ENCODE data around the gene OR52B2. TPM values are rescaled to one million over a fixed set of nuclear protein-coding genes. Genes with fewer than 3 reads are reported as not detected.

OR52B2 gene
- not detected for total RNA-seq

DNA sequence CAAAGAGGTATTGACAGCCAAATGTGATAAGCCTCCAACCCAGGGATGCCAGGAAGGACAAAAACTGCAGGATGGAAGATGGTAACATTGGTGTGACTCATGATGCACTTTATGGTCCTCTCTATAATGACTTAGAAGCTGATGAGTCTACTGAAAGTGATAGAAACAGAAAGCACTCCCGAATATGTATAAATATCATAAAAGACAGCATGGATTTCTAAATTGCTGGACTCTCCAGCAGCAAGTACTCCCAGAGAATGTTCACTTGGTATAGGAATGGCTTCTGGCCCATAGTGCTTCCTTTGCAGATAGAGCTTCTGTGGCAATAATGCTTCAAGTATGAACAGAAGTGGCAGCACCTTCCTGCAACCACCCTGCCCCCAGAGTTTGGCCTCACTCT, at the start of gene OR52B2:
TSS of gene OR52B2 (minus strand) at position 101 of the 400 bp plus-strand sequence. CDS start at position 101, 0 bp downstream.
- DNase-seq (ENCODE audit: low spot score) = no peak

- no peak for DNase-seq (ENCODE audit: low spot score)
Measured at GRCh38 chr11:6219359-6219758, 49.2 kb upstream of the OR52B2 start.

DNA sequence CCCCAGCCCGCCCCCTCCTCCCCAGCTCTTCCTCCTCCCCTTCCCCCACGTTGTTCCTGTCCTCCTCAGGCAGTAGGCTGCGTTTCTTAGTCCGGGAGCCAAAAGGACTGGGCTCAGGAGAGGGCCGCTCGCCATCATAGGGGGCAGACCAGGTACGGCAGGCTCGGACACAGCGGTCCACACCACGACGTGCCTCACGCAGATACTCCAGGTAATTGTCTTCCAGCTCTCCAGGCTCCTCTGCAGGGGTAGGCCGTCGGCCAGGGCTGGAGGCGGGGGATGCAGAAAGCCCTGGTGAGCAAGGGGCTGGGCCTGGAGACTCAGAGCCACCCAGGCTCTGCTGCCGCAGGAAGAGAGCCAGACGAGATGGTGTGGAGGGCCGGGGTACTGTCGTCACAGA, 47.6 kb upstream of the OR52B2 start:
- no peak for DNase-seq (ENCODE audit: low spot score)

DNA sequence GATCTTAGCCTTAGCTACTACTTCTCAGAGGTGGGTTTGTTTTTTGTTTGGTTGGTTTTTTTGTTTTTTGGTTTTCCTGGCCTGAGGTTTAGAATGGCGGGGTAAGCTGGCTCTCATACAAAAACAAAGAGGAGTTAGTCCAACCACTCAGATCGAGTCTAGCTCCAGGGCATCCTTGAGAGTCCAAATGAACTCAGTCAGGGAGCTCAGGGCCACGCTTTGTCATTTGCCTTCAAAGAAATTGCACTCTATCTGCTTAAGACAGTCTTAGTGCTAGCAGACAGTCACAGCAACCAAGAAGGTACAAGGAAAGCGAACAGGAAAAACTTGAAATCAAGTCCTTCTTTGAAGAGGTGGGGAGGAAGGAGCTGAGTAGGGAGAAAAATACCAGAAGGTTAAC, 46.4 kb upstream of the OR52B2 start:
- DNase-seq (ENCODE audit: low spot score) = no peak

DNA sequence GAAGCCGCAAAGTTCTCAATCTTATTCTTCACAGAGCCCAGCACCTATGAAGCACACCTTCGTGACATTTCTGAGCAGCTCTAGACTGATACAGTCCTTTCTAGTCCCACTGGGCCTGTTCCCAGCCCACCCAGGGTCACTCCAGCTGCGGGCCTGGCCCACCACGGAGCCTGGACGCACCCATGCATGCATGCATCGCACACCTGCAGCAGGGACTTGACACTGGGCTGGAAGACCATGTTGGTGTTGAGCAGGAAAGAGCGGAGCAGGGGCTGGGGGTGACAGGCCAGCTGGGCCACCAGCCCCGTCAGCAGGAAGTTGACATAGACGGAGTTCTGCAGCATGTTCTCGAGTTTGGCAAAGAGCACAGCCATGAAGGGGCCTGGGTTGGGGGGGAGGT, 44.4 kb upstream of the OR52B2 start:
- no peak for DNase-seq (ENCODE audit: low spot score)

DNA sequence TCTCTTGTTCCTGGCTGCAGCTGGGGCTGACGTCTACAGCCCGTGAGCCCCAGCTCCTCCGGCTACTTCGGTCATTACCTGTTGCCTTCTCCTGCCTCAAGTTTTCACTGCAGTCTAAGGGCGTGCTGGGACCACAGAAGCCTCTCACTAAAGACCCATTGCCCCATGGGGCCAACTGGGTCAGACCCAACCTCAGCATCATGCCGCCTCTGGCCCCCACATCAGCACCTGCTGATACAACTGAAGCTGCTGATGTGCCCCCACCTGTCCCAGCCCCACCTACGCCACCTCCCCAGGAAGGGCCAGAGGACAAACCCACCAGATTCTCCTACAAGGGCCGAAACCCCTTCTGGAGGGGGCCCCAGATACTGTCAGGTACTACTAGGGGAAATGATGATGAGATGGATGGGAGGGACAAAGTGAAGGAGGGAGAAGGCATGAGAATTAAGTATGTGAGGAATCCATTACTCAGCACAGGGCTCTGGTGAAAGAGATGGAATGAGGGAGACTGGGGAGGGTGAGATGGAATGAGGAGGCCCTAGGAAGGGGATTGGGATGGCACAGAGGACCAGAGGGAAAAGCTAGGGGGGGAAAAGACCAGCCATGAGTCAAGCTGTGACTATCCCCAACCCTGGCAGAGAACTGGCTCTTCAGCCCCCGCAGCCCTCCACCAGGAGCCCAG, 40.3 kb upstream of the OR52B2 start:
- DNase-seq (ENCODE audit: low spot score) = no peak

DNA sequence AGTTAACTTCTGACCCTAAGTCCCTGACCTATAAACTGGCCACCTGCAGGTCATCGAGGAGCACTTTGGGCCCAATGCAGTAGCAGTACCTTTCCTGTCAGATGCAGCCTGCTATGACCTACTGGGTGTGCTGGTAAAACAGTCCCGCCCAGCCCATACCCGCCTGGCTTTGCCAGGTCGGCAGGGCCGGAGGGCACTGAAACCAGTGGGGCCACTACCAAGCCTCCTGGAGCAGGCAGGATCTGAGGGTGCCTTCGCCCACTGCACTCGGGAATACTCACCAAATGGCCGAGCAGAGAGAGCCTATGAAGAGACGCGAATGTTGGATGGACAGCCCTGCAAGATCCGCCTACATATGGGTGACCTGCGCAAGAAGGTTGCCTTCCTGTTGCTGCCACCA, 39.7 kb upstream of the OR52B2 start:
- no peak for DNase-seq (ENCODE audit: low spot score)

DNA sequence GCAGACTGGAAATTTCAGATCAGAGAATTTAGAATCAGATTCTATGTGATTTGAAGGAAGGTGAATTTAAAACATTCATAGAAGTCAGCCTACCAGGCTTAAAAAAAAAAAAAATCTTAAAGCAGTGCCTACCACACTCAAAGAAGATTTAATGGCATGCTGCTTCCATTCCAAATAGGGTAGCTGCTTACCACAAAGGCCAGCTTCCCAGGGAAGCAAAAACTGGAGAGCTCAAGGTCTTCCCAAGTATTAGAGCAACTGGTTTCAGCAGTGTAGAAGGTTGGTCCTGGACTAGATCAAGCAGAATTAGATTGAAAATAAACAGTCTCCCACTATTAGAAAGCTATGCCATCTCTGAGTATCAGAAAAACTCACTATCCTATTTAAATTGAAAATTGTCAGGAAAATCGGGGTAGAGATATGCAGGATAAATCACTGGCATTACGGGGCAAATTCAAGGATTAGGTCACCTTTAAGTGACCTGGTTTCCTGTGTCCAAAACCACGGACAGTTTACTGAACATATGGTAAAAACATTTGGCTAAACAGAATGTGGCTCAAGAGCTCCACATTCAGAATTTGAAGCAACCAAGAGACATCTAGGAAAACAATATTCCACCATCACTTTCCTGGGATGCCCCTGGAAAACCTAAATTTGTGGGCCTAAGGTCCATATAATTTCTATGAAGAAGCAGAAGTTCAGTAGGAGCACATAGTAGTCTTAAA, 36.5 kb upstream of the OR52B2 start:
- DNase-seq (ENCODE audit: low spot score) = no peak

DNA sequence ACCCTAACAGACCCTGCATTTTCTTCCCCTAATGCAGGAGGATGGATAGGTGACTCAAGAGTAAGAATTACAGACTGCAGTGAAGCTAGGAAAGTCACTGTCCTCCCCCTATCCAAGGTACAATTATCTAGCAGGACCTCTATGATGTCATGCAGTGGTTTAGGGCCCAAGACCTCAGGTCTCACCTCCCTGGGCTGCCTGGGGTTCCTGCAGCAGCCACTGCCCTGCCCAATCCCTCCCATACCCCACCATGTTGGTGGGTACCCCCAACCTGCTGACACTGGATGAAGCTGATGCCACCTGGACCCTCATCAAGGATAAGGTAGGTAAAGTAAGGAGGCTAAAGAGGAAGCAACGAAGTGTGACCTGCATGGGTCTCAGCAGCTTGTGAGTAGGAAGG, 35.2 kb upstream of the OR52B2 start, which contains the start of gene C11orf42:
TSS of gene C11orf42 (plus strand) at position 192 of the 400 bp plus-strand sequence. CDS start at position 251, 59 bp downstream.
- DNase-seq (ENCODE audit: low spot score) = no peak

DNA sequence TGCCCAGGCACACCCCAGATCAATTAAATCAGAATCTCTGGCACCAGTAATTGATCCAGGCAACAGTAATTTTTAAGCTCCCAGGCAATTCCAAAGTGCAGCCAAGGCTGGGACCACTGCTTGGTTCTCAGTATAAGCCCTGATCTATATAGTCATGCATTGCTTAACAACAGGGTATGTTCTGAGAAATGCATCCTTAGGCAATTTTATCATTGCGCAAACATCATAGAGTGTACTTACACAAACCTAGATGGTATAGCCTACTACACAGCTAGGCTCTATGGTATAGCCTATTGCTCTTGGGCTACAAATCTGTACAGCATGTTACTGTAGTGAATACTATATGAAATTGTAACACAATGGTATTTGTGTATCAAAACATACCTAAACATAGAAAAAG, 34.6 kb upstream of the OR52B2 start:
- no peak for DNase-seq (ENCODE audit: low spot score)

DNA sequence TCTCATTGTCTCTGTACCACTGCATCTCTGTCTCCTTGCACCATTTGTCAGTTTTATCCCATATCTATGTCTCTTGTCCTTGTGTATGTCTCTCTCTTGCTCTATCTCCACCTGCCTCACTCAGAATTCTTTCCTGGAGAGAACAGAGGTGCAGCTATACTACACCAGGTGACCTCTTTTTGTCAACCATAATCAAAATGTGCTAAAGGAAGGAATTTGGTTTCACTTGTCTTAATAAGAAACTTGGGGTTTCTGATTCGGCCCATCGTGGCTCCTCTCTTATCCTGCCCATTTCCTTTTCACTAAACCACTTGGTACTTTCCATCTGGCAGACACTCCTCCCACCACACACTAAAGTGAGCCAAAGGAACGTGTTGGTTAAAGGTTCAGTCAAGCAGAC, 33.2 kb upstream of the OR52B2 start:
- DNase-seq (ENCODE audit: low spot score) = no peak

DNA sequence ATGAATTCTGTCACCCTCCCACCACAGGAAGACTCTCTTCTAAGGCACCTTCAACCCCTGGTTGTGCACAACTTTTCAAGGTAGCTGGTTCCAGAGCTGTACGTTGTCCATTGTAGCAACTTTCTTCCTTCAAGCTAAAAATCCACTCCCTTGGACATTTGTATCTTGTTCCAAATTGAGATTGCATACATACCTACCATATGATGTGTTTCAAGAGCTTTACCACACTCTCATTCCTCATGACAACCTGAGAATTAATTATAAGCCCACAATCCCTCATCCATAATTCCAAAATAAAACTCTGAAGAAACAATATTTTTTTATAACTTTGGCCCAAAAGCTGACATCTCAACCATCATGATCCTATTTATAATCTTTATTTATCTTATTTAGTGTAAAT, 31.9 kb upstream of the OR52B2 start:
- DNase-seq (ENCODE audit: low spot score) = no peak

DNA sequence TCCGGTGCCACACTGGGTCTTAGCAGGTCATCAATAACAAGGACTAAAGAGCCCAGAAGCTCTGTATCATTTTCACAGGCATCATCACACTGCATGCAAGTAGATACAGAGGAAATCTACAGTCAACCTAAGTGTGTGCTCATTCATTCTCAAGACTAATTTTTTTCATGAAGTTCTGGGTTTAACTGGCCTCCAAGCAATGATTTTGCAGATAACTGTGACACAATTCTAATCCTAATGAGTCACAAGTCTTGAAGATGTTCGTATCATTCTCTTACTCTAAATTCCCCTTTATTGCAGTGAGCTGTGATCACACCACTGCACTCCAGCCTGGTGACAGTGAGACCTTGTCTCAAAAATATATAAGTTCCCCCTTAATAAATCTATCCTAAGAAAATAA, 31.4 kb upstream of the OR52B2 start:
- DNase-seq (ENCODE audit: low spot score) = no peak

DNA sequence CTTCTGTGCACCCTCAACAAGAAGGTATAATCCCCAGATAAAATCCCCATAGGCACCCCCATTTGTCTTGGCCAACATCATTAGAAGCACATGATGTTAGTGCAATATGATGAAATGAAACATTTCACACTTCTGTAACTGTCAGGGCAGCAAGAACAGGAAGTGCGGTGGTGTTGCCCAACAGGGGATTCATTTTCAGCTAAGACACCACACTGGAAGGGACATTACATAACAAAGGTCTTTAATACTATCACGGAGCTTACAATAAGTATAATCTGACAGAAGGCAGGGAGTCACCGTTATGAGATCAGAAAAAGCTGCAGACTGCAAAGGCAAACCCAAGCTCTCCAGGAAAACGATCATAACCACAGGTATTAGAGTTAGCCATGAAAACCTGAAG, 30.8 kb upstream of the OR52B2 start:
- DNase-seq (ENCODE audit: low spot score) = no peak

GRCh38 chr11:6199174-6199810, 29.2 kb upstream of the OR52B2 start, which contains the start of gene OR52W1:
Gene OR52W1, plus strand, starts transcription at chr11:6199224. Its CDS starts 0 bp downstream, at chr11:6199224.
- DNase-seq (ENCODE audit: low spot score) = no peak

DNA sequence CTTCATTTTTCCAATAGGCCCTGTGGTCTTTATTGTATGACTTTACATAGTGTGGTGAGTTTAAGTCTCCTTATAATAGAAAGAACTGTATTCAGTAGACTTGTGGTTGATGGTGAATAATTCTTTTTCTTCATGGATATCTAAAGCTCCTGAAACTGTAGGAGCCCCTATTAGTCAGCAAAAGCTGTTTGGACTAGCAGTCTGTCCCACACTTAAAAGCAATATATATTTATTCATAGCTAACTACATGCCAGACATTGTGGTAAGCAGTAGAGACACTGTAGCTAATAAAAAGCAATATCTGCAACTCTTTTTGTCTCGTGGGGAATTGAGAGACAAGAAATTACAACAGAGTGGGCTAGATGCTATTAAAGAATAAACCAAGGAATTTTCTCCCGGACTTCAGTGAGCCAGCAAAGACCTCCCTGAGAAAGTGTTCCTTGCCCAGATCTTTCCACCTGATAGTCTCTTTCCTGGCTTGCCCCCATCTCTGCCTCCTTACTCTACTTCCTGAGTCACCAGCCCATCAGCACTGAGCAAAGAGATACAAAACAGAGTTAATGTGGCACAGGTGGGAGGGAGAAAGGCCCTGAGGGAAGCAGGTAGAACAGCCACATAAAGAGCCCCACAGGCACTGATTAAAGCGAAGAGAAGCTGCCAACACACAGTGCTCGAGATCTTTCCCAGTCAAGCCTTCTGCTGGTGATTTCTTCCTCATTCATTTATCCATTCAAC, 27.5 kb upstream of the OR52B2 start:
- DNase-seq (ENCODE audit: low spot score) = no peak

- no peak for DNase-seq (ENCODE audit: low spot score)
Measured at GRCh38 chr11:6196396-6196795, 26.3 kb upstream of the OR52B2 start.

GRCh38 chr11:6194065-6194581, 24.0 kb upstream of the OR52B2 start:
- DNase-seq (ENCODE audit: low spot score) = no peak

DNA sequence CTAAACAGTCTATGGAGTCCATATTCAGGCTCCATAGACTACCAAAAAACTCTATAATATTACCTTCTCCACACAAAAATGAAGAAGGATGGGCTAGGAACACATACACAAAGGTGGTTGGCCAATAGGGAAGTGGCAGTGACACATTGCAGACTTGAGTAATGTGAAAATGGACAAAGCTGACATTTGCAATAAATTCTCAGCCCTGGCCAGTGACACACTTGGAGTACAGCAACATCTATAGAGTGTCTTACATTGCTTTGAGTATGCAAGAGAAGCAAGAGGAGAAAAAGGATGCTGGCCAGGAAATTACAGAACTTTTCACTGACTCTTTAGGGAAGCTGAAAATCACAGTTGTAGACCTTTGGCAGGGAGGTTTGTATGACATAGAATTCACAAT, 21.6 kb upstream of the OR52B2 start:
- DNase-seq (ENCODE audit: low spot score) = no peak

DNA sequence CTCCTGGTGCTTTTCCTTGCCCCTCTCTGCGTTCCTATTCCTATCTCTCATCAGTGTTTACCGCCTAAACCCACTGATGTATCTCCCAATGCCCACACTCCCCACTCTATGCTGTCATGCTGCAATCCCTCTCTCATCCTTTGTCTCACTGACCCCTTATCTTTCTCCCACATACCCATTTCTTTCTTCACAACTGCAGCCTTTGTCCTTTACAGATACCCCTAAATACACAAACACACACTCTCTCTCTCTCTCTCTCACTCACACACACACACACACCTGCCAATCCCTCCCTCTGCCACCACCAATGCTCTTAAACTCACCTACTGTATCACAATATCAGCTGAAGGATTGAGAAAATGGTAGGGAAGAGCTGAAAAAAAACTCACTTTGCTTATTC, 5.3 kb upstream of the OR52B2 start:
- no peak for DNase-seq (ENCODE audit: low spot score)

GRCh38 chr11:6156628-6157359, 13.3 kb downstream of the OR52B2 start:
- DNase-seq (ENCODE audit: low spot score) = no peak
